Regular cardiac myocyte (primary cell): Measurements from ENCODE around the gene TRAF6. TPM values are rescaled to one million over a fixed set of nuclear protein-coding genes. Genes with fewer than 3 reads are reported as not detected.

Experiments
- total RNA-seq: library from RNA; depleted of rRNA; stranded (reverse); fragments of >200 nt; gene quantifications from 2 replicates; pipeline ENCODE4 v1.2.3, GENCODE V29; 2014

TRAF6 gene, protein sequence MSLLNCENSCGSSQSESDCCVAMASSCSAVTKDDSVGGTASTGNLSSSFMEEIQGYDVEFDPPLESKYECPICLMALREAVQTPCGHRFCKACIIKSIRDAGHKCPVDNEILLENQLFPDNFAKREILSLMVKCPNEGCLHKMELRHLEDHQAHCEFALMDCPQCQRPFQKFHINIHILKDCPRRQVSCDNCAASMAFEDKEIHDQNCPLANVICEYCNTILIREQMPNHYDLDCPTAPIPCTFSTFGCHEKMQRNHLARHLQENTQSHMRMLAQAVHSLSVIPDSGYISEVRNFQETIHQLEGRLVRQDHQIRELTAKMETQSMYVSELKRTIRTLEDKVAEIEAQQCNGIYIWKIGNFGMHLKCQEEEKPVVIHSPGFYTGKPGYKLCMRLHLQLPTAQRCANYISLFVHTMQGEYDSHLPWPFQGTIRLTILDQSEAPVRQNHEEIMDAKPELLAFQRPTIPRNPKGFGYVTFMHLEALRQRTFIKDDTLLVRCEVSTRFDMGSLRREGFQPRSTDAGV
- 6.5 and 7.5 TPM in 2 replicates for total RNA-seq

DNA sequence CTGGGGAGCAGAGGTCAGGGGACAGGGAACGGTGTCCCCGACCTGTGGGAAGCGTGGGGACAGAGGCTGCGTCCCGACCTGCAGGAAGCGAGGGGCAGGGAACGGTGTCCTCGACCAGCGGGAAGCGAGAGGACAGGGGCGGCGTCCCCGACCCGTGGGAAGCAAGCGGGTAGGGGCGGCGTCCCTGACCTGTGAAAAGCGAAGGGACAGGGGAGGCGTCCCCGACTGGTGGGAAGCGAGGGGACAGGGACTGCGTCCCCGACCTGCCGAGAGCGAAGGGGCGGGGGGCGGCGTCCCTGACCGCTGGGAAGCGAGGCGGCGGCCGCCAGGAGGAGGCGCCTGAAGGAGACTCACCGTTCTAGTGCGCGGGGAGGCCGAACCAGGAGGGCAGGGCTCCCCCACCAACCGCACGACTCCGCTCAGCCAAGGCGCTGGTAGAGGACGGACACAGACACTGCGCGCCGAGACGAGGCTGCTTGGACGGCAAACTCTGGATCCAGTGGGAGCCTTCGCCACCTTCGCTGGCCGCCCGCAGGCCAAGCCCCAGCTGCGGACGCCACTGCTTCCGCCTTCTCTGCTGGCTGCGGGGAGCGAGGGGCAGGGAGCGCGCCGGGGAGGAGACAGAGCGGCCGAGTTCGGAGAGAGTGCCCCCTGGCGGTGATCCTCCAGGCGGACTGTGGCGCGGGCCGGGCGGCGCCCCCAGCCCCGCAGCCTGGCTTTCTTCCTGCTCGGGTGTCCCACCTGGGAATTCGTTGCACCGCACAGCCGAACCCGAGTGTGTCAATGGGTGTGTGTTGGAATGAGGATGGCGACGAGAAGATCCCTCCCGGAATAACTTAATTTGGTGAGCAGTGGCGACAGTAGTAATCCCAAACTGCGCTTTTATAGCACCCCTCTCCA lies at the start of gene TRAF6:
Gene TRAF6, minus strand, starts transcription at position 579 of the 900 bp plus-strand sequence. CDS start 8,757 bp downstream, outside the sequence.

Other genes with a start within 250 kb of the TRAF6 start
- 27.8 and 34.4 TPM in 2 replicates for gene COMMD9, start 220.8 kb downstream of the TRAF6 start, total RNA-seq
- gene PRR5L, start 214.0 kb downstream of the TRAF6 start, total RNA-seq = 11.1 and 31.9 TPM in 2 replicates
- 0.38 and 0.56 TPM in 2 replicates for gene RAG1, start 57.7 kb upstream of the TRAF6 start, total RNA-seq
- gene IFTAP, start 84.2 kb upstream of the TRAF6 start, total RNA-seq = 29.9 and 42.8 TPM in 2 replicates
- not detected in 2 replicates for gene RAG2, start 88.0 kb upstream of the TRAF6 start, total RNA-seq